ENCODE measurements around the gene ADGRF3.
"Not testable (repeated sequence)": the region's sequence is repeated elsewhere in the genome, so short reads cannot be mapped to it uniquely, and the experiment has no call there.

ADGRF3 gene

DNA sequence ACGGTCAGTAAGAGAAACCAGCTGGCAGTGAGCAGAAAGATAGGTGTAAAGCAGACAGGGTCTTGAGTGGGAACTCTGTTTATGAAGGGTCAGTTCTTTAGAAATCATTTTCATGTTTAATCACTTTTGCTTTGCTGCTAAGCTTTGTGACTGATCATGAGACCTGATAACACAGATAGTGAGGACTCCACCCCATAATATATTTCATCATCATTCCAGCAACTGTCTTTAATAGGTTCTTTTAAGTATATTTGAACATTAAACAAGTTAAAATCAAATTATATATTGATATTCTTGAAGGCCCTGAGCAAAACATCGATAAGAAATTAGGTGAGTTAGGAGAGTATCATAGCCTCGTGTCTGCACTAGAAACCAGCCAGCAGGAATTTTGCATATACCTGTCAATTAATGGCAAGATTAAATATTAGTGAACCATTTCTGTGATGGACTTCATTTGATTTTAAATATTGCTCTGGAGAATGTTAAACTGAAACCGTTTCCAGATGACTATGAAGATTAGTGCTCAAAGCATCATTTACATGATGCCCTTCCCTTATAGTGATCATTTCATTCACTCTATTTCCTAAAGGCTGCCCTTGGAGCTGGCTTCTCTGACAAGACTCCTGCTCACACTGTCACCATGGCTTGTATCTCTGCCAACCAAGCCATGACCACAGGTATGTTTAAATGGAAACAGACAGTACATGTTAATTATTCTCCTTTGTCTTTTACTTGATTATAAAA, 69.9 kb downstream of the ADGRF3 start:
- no peak for DNase-seq

DNA sequence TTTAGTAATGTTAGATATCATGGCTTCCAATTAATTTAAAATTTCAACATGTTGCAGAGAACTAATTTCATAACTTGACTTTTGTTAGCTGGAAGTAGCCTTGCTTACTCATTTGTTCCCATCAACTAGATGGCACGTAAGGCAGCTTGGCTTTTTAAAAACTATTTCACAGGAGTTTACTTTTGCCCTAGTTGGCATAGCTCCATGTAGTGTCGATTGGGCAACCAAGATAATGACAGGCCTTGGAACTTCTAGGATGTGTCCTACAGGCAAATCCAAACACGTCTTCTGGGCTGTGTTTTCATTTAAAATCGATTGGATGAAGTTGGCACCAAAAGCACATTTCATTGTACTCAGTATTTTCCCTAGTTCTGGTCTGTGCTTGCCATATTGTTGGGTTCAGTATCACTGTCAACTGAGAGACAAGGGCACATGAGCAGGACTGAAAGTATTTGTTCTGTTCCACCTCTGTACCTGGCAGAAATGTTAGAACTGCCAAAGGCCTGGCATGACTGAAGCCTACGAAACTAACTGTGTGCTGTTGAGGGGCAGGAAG, 72.5 kb downstream of the ADGRF3 start:
- DNase-seq: no peak

DNA sequence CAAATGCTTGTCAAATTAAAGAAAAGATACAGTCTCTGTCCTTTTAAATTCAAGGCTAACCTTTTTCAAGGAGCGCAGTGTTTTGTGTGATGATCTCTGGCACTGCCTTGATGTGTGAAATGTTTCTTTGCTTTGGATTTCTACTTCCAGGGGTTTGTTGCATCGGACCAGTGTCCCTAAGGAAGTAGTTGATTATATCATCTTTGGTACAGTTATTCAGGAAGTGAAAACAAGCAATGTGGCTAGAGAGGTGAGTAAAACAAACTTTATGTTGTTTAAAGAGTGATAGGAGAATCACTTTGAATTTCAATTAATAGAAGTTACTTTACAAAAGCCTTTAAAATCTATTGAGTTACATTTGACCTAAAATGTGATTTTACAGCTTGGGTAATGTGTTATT, 73.1 kb downstream of the ADGRF3 start:
- no peak for DNase-seq

DNA sequence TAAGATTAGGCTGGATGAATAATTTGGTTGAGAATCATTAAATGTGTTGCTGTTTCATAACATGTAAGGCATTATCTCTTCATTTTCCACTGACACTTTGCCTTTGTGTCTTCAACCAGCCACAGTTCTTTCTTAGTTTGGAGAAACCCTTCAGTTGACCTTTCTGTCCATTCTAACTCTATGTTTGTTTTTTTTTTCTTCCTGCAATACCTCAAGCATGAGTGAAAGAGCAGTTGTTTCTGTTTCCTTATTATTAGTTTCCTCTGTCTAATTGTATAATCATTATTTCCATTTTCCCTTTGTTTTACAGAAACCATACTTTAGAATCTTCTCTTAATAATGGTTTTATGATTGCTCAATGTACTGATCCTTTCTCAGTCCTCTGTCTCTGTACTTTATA, 76.2 kb downstream of the ADGRF3 start:
- DNase-seq: no peak

DNA sequence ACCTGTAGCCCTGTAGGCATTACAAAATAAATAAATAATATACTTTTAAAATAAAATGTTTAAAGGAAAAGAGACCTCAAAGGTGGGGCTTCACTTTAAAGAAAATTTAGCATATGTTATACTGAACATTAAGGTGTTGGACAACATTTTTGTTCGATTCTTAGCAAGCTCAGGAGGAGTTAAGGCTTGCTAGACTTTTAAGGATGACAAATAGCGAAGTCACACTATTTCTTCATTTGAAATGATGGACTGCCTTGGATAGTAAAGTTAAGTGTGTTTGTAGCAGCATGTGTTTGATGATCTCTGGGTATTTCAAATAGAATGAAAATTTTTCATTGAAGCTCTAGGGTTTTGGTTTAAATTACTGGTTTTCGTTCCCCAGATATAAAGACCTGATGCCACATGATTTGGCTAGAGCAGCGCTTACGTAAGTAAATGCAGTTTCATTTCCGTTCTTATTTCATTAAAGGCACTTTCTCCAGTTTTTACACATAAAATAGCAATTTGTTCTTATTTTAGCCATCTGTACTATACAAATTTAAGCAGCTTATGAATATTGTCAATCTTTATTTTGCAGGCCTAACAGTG, 76.9 kb downstream of the ADGRF3 start:
- DNase-seq: no peak

- DNase-seq: not testable (repeated sequence)
Measured at GRCh38 chr2:26268670-26269385, 77.8 kb downstream of the ADGRF3 start.

DNA sequence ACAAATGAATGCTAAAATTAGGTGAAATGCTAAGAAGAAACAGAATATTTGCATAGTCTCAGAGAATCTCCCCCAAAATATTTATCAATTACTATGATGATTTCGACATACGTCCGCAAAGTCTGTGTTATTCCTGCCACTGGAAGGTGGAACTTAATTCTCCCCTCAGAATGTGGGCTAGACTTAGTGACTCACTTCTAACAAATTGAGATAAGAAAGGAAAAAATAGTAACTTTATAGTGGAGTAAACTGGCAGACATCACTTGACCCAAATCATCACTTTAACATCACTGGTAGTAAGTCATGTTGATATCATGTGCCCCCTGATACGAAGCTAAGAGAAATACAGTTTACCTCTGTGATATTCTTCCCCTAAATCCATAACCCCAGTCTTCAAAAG, 78.4 kb downstream of the ADGRF3 start:
- no peak for DNase-seq

DNA sequence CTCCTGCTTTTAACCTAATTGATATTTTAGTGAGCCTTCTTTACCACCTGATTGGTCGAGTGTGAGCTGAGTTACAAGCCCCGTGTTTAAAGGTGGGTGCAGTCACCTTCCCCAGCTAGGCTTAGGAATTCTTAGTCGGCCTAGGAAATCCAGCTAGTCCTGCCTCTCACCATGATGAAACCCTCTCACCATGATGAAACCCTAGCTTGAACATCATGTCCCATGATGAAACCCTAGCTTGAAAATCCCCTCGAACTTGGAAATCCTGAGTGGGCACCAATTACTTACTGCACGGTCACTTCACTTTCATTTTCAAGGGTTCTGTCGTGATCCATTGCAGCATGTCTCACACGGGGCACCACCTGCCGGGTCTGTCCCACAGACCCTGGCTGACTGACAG, 87.8 kb downstream of the ADGRF3 start:
- DNase-seq: not testable (repeated sequence)
